Right ventricle myocardium superior (tissue), 1 donor: ENCODE results near the gene GLS. TPM values are rescaled to one million over a fixed set of nuclear protein-coding genes. Genes with fewer than 3 reads are reported as not detected.
A peak's percentile ranks its signal among the peaks of the same experiment; 100 is the strongest.

Experiments
- ATAC-seq: fragments of 200-7000 bp; cut with Tn5 transposase; one replicate; pipeline ENCODE4 v1.9.1; 2020; ENCODE audit warnings: mild to moderate bottlenecking; ENCODE audit not compliant: poor library complexity
- DNase-seq: peaks from one replicate; pipeline ENCODE4 v3.0.0-alpha.2; 2020
- intact Hi-C: fragments of 100-400 bp; cut with DNase I; formaldehyde crosslinking; loops from one replicate; pipeline ENCODE4 v1.11.2; 2022
- long read RNA-seq: library from polyadenylated mRNA; unstranded; transcript quantifications from one replicate; pipeline ENCODE4 v2.0.0, GENCODE V29; 2021
- total RNA-seq: library from RNA; stranded (reverse); fragmentation: NEBNext Ultra II Directional; extraction: Animal tissue kit (Norgen Biotek cat#: 25700); gene quantifications from one replicate; pipeline ENCODE4 v1.2.1, GENCODE V29; 2021
- donor health status: DM: no; HTN: yes; CAD: no; lungs with severe emphysema.

The GLS gene
- total RNA-seq, result 52.3 TPM
- long read RNA-seq, full-length matches to known transcripts, result 60 of 70 reads
- long read RNA-seq, partial matches to known transcripts, result 2 of 70 reads
- long read RNA-seq, other reads (novel, unspliced or antisense), result 8 of 70 reads

GRCh38 chr2:190880378-190881083, at the start of gene GLS:
Gene GLS (plus strand): TSS chr2:190880821. CDS start chr2:190881085, 264 bp downstream.
- DNase-seq (peak; percentile 97), ATAC-seq (peak; percentile 96)
- intact Hi-C loops, result no loop called here

GRCh38 chr2:190831941-190832340, 48.7 kb upstream of the GLS start:
- ATAC-seq, result no peak
- DNase-seq, result no peak
- intact Hi-C loops, result no loop called here

GRCh38 chr2:190834890-190835208, 45.8 kb upstream of the GLS start:
- intact Hi-C loops, result no loop called here
- no peak for DNase-seq
- no peak for ATAC-seq

- DNase-seq (peak; percentile 45), ATAC-seq (peak; percentile 71)
- intact Hi-C loops, result no loop called here
Observed at GRCh38 chr2:190835303-190835930, 45.2 kb upstream of the GLS start.

GRCh38 chr2:190836767-190837166, 43.9 kb upstream of the GLS start:
- intact Hi-C loops, result no loop called here
- ATAC-seq (no peak), DNase-seq (no peak)

GRCh38 chr2:190837420-190837819, 43.2 kb upstream of the GLS start:
- no peak for ATAC-seq
- intact Hi-C loops, result no loop called here

GRCh38 chr2:190837952-190838361, 42.7 kb upstream of the GLS start:
- DNase-seq, result no peak
- ATAC-seq, result no peak
- intact Hi-C loops, result no loop called here

More at GRCh38 chr2:190837420-190837819, 43.2 kb upstream of the GLS start:
- DNase-seq, result no peak

- intact Hi-C loops, result no loop called here
- ATAC-seq (no peak), DNase-seq (no peak)
Observed at GRCh38 chr2:190838492-190838910, 42.1 kb upstream of the GLS start.

GRCh38 chr2:190840569-190841172, 40.0 kb upstream of the GLS start:
- intact Hi-C loops, result loop anchor here (10.0 kb wide), 1 partner anchor 184 kb away; no protein-coding TSS in a partner anchor
- DNase-seq (no peak), ATAC-seq (no peak)

- ATAC-seq (no peak), DNase-seq (no peak)
- intact Hi-C loops, result loop anchor here (10.0 kb wide), 1 partner anchor 183 kb away; no protein-coding TSS in a partner anchor
Observed at GRCh38 chr2:190841707-190842505, 38.7 kb upstream of the GLS start.

- intact Hi-C loops, result loop anchor here (10.0 kb wide), 1 partner anchor 182 kb away; no protein-coding TSS in a partner anchor
- ATAC-seq, result no peak
Observed at GRCh38 chr2:190842606-190843104, 38.0 kb upstream of the GLS start.

GRCh38 chr2:190843890-190844699, 36.5 kb upstream of the GLS start:
- ATAC-seq, result no peak
- DNase-seq, result no peak
- intact Hi-C loops, result loop anchor here (10.0 kb wide), 1 partner anchor 181 kb away; no protein-coding TSS in a partner anchor

More at GRCh38 chr2:190842606-190843104, 38.0 kb upstream of the GLS start:
- no peak for DNase-seq

GRCh38 chr2:190844700-190845401, 35.8 kb upstream of the GLS start:
- intact Hi-C loops, result loop anchor here (10.0 kb wide), 1 partner anchor 180 kb away; no protein-coding TSS in a partner anchor
- ATAC-seq (no peak), DNase-seq (no peak)

GRCh38 chr2:190846746-190847145, 33.9 kb upstream of the GLS start:
- ATAC-seq (no peak), DNase-seq (no peak)
- intact Hi-C loops, result loop anchor here (10.0 kb wide), 1 partner anchor 178 kb away; no protein-coding TSS in a partner anchor

- ATAC-seq, result no peak
- intact Hi-C loops, result loop anchor here (10.0 kb wide), 1 partner anchor 177 kb away; no protein-coding TSS in a partner anchor
- no peak for DNase-seq
Observed at GRCh38 chr2:190847504-190848081, 33.0 kb upstream of the GLS start.

GRCh38 chr2:190849774-190850173, 30.8 kb upstream of the GLS start:
- DNase-seq (no peak), ATAC-seq (no peak)
- intact Hi-C loops, result loop anchor here (10.0 kb wide), 1 partner anchor 175 kb away; no protein-coding TSS in a partner anchor
